Measurements from ENCODE around the gene PUM2.

PUM2 gene

GRCh38 chr2:20309001-20309400 lies 41.6 kb downstream of the PUM2 start:
- FAIRE-seq = peak; percentile 66
- no peak for TF ChIP-seq POLR2A (IDR thresholded peaks at IDR 0.05; ENCODE audit: low read depth, low read length)
- no peak for DNase-seq (ENCODE audit: insufficient read length, low spot score)

- DNase-seq (ENCODE audit: insufficient read length, low spot score) = no peak
- TF ChIP-seq POLR2A (IDR thresholded peaks at IDR 0.05; ENCODE audit: low read depth, low read length) = no peak
- no peak for FAIRE-seq
Measured at GRCh38 chr2:20307311-20307710, 43.3 kb downstream of the PUM2 start.

GRCh38 chr2:20304411-20304810 lies 46.2 kb downstream of the PUM2 start:
- peak; percentile 8 for DNase-seq (ENCODE audit: insufficient read length, low spot score)
- TF ChIP-seq POLR2A (IDR thresholded peaks at IDR 0.05; ENCODE audit: low read depth, low read length) = no peak
- FAIRE-seq = peak; percentile 33

GRCh38 chr2:20303966-20304365 lies 46.7 kb downstream of the PUM2 start:
- TF ChIP-seq POLR2A (IDR thresholded peaks at IDR 0.05; ENCODE audit: low read depth, low read length) = no peak
- DNase-seq (ENCODE audit: insufficient read length, low spot score) (no peak), FAIRE-seq (no peak)

GRCh38 chr2:20302019-20302418 lies 48.6 kb downstream of the PUM2 start:
- DNase-seq (ENCODE audit: insufficient read length, low spot score) (no peak), FAIRE-seq (no peak)
- no peak for TF ChIP-seq POLR2A (IDR thresholded peaks at IDR 0.05; ENCODE audit: low read depth, low read length)

GRCh38 chr2:20300656-20301055 lies 50.0 kb downstream of the PUM2 start:
- FAIRE-seq = no peak
- no peak for TF ChIP-seq POLR2A (IDR thresholded peaks at IDR 0.05; ENCODE audit: low read depth, low read length)
- DNase-seq (ENCODE audit: insufficient read length, low spot score) = no peak

- FAIRE-seq = no peak
- no peak for TF ChIP-seq POLR2A (IDR thresholded peaks at IDR 0.05; ENCODE audit: low read depth, low read length)
Measured at GRCh38 chr2:20299113-20299512, 51.5 kb downstream of the PUM2 start.

GRCh38 chr2:20294231-20294630 lies 56.4 kb downstream of the PUM2 start:
- no peak for FAIRE-seq
- no peak for TF ChIP-seq POLR2A (IDR thresholded peaks at IDR 0.05; ENCODE audit: low read depth, low read length)

More at GRCh38 chr2:20299113-20299512, 51.5 kb downstream of the PUM2 start:
- no peak for DNase-seq (ENCODE audit: insufficient read length, low spot score)

GRCh38 chr2:20292984-20293383 lies 57.7 kb downstream of the PUM2 start:
- FAIRE-seq (no peak), DNase-seq (ENCODE audit: insufficient read length, low spot score) (no peak)
- no peak for TF ChIP-seq POLR2A (IDR thresholded peaks at IDR 0.05; ENCODE audit: low read depth, low read length)

More at GRCh38 chr2:20294231-20294630, 56.4 kb downstream of the PUM2 start:
- no peak for DNase-seq (ENCODE audit: insufficient read length, low spot score)

- TF ChIP-seq POLR2A (IDR thresholded peaks at IDR 0.05; ENCODE audit: low read depth, low read length) = no peak
- DNase-seq (ENCODE audit: insufficient read length, low spot score) (no peak), FAIRE-seq (no peak)
Measured at GRCh38 chr2:20291846-20292408, 58.7 kb downstream of the PUM2 start.

- peak; percentile 57 for DNase-seq (ENCODE audit: insufficient read length, low spot score)
- peak; percentile 99 for FAIRE-seq
- TF ChIP-seq POLR2A (IDR thresholded peaks at IDR 0.05; ENCODE audit: low read depth, low read length) = no peak
Measured at GRCh38 chr2:20291106-20291564, 59.5 kb downstream of the PUM2 start.

- FAIRE-seq (peak; percentile 95), DNase-seq (ENCODE audit: insufficient read length, low spot score) (peak; percentile 23)
- no peak for TF ChIP-seq POLR2A (IDR thresholded peaks at IDR 0.05; ENCODE audit: low read depth, low read length)
Measured at GRCh38 chr2:20288642-20289340, 61.9 kb downstream of the PUM2 start.

GRCh38 chr2:20282916-20283592 lies 67.6 kb downstream of the PUM2 start:
- DNase-seq (ENCODE audit: insufficient read length, low spot score) (no peak), FAIRE-seq (no peak)
- no peak for TF ChIP-seq POLR2A (IDR thresholded peaks at IDR 0.05; ENCODE audit: low read depth, low read length)

GRCh38 chr2:20281876-20282275 lies 68.8 kb downstream of the PUM2 start:
- no peak for FAIRE-seq
- no peak for DNase-seq (ENCODE audit: insufficient read length, low spot score)
- no peak for TF ChIP-seq POLR2A (IDR thresholded peaks at IDR 0.05; ENCODE audit: low read depth, low read length)

All from H54 (cell line).